GM12801 (cell line): ENCODE data around the gene OR6C74.

Source experiments
- TF ChIP-seq, protein P1 (sequence below): IDR thresholded peaks from one replicate; pipeline ENCODE4 v1.5.1; 2011; ENCODE audit warnings: control low read depth; ENCODE audit not compliant: insufficient read length; ENCODE audit errors: extremely low read depth

Gene OR6C74

DNA sequence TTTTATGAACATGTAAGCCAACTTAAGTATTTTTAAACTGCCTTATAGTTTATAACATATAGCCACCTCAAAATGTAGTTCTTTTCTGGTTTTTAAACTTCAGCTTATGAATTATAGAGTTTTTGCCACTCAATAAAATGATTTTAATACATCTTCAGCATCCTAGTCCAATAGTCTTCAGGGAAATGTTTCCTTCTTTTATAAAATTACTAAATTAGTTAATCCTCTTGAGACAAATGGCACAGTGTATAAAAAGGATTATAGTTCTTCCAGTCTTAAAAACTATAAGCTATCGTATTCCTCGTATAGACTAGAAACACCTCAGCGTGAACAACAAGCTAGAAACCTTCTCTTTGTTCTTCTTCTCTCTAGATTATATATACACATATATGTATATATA is at the start of gene OR6C74:
TSS of gene OR6C74 (plus strand) at position 301 of the 400 bp plus-strand sequence. CDS start 2,679 bp downstream, outside the sequence.
- TF ChIP-seq, protein P1, sequence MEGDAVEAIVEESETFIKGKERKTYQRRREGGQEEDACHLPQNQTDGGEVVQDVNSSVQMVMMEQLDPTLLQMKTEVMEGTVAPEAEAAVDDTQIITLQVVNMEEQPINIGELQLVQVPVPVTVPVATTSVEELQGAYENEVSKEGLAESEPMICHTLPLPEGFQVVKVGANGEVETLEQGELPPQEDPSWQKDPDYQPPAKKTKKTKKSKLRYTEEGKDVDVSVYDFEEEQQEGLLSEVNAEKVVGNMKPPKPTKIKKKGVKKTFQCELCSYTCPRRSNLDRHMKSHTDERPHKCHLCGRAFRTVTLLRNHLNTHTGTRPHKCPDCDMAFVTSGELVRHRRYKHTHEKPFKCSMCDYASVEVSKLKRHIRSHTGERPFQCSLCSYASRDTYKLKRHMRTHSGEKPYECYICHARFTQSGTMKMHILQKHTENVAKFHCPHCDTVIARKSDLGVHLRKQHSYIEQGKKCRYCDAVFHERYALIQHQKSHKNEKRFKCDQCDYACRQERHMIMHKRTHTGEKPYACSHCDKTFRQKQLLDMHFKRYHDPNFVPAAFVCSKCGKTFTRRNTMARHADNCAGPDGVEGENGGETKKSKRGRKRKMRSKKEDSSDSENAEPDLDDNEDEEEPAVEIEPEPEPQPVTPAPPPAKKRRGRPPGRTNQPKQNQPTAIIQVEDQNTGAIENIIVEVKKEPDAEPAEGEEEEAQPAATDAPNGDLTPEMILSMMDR, result no peak

DNA sequence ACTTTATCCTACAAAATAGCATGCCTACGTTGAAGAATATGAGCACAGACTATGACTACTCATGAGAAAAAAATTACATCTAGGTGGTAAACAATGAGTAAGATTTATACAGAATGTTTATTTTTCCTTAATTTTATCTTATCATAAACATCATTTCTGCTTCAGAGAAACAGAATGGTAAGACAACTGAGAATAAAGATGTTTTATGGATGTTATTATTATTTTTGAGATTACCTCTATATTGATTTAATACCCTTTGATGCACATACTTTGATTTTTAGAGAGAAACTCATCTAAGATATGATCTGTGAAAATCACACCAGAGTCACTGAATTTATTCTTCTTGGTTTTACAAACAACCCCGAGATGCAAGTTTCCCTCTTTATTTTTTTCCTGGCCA is 23.7 kb upstream of the OR6C74 start, which contains the start of gene OR10A7:
TSS of gene OR10A7 (plus strand) at position 301 of the 400 bp plus-strand sequence. CDS start at position 301, 0 bp downstream.
- TF ChIP-seq, protein P1, result no peak

DNA sequence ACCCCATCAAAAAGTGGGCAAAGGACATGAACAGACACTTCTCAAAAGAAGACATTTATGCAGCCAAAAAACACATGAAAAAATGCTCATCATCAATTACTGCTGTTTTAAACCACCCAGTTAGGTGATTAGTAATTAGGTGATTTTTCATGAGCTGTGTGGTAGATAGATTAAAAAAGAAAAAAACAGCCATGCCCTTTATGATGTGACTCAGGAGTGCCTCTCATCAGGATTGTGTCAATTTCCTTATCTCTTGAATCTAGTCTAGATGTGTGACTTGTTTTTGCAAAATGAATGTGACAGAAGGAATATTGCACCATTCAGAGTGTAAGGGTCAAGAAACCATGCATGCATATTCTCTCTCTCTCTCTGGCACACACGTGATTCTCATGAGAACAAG is 17.9 kb upstream of the OR6C74 start:
- TF ChIP-seq, protein P1, result no peak

DNA sequence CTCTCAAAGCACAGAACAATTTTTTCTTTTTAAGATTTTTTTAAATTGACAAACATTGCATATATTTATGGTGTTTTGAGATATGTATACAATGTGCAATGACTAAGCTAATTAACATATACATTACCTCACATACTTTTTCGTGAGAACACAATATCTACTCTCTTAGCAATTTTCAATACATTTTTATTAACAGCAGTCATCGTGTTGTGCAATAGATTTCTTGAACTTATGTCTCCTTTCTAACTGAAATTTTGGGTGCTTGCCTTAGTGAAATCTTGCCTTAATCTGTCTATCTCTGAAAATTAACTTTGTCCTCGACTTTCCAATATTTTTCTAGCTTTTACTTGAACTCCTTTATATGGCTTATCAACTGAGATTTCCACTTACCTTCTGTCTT is 16.8 kb upstream of the OR6C74 start:
- TF ChIP-seq, protein P1, result no peak

DNA sequence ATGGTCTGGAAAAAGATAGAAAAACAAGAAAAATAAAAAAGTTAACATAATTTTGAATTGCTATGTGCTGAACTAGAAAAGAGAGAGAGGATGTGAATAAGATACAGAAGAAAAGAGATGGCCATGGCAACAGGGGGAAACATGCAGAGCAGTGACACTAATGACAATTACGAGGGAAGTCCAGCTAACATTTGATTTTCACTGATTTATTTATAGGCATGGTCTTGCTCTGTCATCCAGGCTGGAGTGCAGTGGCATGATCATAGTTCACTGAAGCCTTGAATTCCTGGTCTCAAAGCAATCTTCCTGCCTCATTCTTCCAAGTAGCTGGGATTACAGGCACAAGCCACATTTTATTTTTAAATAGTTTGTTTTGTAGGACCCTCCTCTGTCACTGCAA is 1.8 kb downstream of the OR6C74 start:
- TF ChIP-seq, protein P1, result no peak

DNA sequence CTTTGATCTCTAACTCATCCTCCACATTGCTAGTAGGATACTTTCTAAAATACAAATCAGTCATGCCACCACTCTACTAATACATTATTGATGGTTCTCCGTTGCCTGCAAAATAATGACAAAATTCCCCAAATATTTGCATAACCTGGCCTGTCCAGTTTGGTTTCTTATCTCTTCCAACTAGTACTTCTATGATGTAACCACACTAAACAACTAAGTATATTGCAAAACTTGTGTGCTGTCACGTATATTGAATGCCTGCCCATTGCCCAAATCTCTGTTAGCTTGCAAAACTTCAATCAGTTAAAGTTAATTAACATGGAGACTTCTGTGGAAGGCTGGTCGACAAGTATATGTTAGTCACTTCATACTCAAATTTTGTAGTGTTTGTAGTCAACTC is 6.5 kb downstream of the OR6C74 start:
- TF ChIP-seq, protein P1, result no peak

DNA sequence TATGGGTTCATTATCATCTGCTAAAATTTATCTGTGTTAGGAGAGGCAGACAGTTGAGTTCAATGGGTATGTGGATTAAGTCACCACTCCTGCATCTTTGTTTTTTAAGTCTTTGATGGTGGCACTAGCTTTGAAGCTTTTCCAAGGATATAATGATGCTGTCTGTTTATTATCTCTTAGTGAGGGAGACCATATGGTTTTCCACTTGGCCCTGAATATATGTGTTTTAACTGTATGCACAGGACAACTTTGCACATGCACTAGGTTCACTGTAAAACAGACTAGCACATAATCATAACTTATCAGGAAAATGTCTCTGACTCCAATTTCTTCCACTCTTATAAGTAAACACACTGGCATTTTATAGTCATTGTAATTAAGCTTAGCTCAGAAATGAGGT is 8.9 kb downstream of the OR6C74 start:
- TF ChIP-seq, protein P1, result no peak
